Endothelial cell of umbilical vein (primary cell): ENCODE results near the gene ZSWIM5. TPM values are rescaled to one million over a fixed set of nuclear protein-coding genes. Genes with fewer than 3 reads are reported as not detected.

Experiments used
- BruUV-seq: library from RNA; stranded (reverse); fragments of 400-500 nt; replicated peaks from 2 replicates; lab custom pipeline; 2021; lab: Mats Ljungman, UMichigan
- CTCF ChIA-PET: fragments of 300-600, 350-600 bp; sonication (Branson Sonifier 250); formaldehyde crosslinking; loops from one replicate; lab custom pipeline; 2021; ENCODE audit warnings: antibody characterized with exemption, inconsistent platforms; lab: Charles Lee
- POLR2A ChIA-PET: fragments of 300-600, 350-600 bp; sonication (Branson Sonifier 250); formaldehyde crosslinking; loops from one replicate; lab custom pipeline; 2021; ENCODE audit warnings: antibody characterized with exemption, inconsistent platforms; lab: Charles Lee
- DNase-seq: peaks from one replicate; pipeline ENCODE4 v3.0.0-alpha.2; 2011; ENCODE audit warnings: low read depth, low spot score
- FAIRE-seq: peaks from 2 replicates; lab custom pipeline; 2011; peaks lifted over from hg19 to GRCh38; lab: Jason Lieb, UNC
- H2AFZ ChIP-seq: 2 replicates; pipeline ENCODE4 v1.6.0; 2012; ENCODE audit warnings: low read depth, low read length, control low read depth, inconsistent platforms
- H3K27ac ChIP-seq: 2 replicates; pipeline ENCODE4 v1.5.1; 2011; ENCODE audit warnings: low read depth, mild to moderate bottlenecking, control low read depth, low read length, moderate library complexity; ENCODE audit not compliant: insufficient read depth
- H3K27me3 ChIP-seq, 2 experiments: 2 replicates each; pipeline versions ENCODE4 v1.6.0 to v1.6.1; 2011; ENCODE audit warnings: low read length in 2 of 2, mixed read lengths in 1 of 2; ENCODE audit not compliant: control insufficient read depth in 2 of 2, insufficient read depth in 2 of 2
- H3K36me3 ChIP-seq, 2 experiments: 2 replicates in 1 of 2; 3 replicates in 1 of 2; pipeline ENCODE4 v1.5.1; 2011; ENCODE audit warnings: low read length in 2 of 2, mild to moderate bottlenecking in 1 of 2, moderate library complexity in 1 of 2; ENCODE audit not compliant: control insufficient read depth in 2 of 2, insufficient read depth in 2 of 2; ENCODE audit errors: extremely low read depth in 1 of 2
- H3K4me1 ChIP-seq: 3 replicates; pipeline ENCODE4 v1.5.1; 2011; ENCODE audit warnings: mild to moderate bottlenecking, low read length; ENCODE audit not compliant: control insufficient read depth, insufficient read depth; ENCODE audit errors: extremely low read depth
- H3K4me2 ChIP-seq: 2 replicates; pipeline ENCODE4 v1.6.1; 2011; ENCODE audit warnings: low read length, control low read depth, mixed read lengths; ENCODE audit not compliant: insufficient read depth
- H3K4me3 ChIP-seq, 3 experiments: fragments of 200-600 bp in 1 of 3; sonication (generic), shearing (Covaris generic) in 1 of 3; replicated peaks in 1 of 3; 2 replicates each; pipeline ENCODE4 v1.5.1; 2011 to 2016; ENCODE audit warnings: control low read depth in 3 of 3, low read length in 3 of 3, mild to moderate bottlenecking in 2 of 3, inconsistent platforms in 1 of 3, low read depth in 1 of 3, moderate library complexity in 1 of 3; ENCODE audit not compliant: insufficient read depth in 1 of 3
- H3K79me2 ChIP-seq: 2 replicates; pipeline ENCODE4 v1.6.0; 2012; ENCODE audit warnings: low read length, inconsistent platforms; ENCODE audit not compliant: control insufficient read depth, insufficient read depth
- H3K9ac ChIP-seq: replicated peaks from 2 replicates; pipeline ENCODE3; 2011; ENCODE audit warnings: low read length, control low read depth; ENCODE audit not compliant: insufficient read depth; ENCODE audit errors: extremely low read depth
- H3K9me1 ChIP-seq: replicated peaks from 3 replicates; pipeline ENCODE4 v1.6.0; 2011; ENCODE audit warnings: mild to moderate bottlenecking, low read length; ENCODE audit not compliant: control insufficient read depth, insufficient read depth; ENCODE audit errors: extremely low read depth
- H3K9me3 ChIP-seq: replicated peaks from 2 replicates; pipeline ENCODE4 v1.5.1; 2012; ENCODE audit warnings: low read length, inconsistent platforms; ENCODE audit not compliant: control insufficient read depth, insufficient read depth
- H4K20me1 ChIP-seq: replicated peaks from 2 replicates; pipeline ENCODE3; 2011; ENCODE audit warnings: mild to moderate bottlenecking, low read length; ENCODE audit not compliant: control insufficient read depth, insufficient read depth; ENCODE audit errors: extremely low read depth
- EZH2 ChIP-seq: IDR thresholded peaks from 2 replicates; pipeline ENCODE4 v1.6.1; 2012; ENCODE audit warnings: borderline replicate concordance, low read depth, mild to moderate bottlenecking, moderate library complexity, low read length, inconsistent platforms; ENCODE audit not compliant: severe bottlenecking
- FOS ChIP-seq: IDR thresholded peaks from 2 replicates; pipeline ENCODE4 v1.6.1; 2011; ENCODE audit warnings: mild to moderate bottlenecking, low read length, moderate library complexity, borderline replicate concordance; ENCODE audit not compliant: insufficient read depth
- GATA2 ChIP-seq: IDR thresholded peaks from 2 replicates; pipeline ENCODE4 v1.7.0; 2011; ENCODE audit warnings: low read depth, mild to moderate bottlenecking, moderate library complexity, mixed read lengths, low read length; ENCODE audit not compliant: insufficient read length, insufficient read depth
- JUN ChIP-seq: IDR thresholded peaks from 2 replicates; pipeline ENCODE4 v1.6.1; 2011; ENCODE audit warnings: borderline replicate concordance, low read depth; ENCODE audit not compliant: insufficient read length, insufficient read depth
- MYC ChIP-seq: IDR thresholded peaks from one replicate; pipeline ENCODE4 v1.6.1; 2011; ENCODE audit warnings: mild to moderate bottlenecking, low read depth, low read length
- POLR2A ChIP-seq: IDR thresholded peaks from 2 replicates; pipeline ENCODE4 v1.6.1; 2012; ENCODE audit warnings: low read depth, mild to moderate bottlenecking, control low read depth, low read length
- POLR2AphosphoS5 ChIP-seq: IDR thresholded peaks from 2 replicates; pipeline ENCODE4 v1.6.1; 2012; ENCODE audit warnings: low read depth, mild to moderate bottlenecking, control low read depth, low read length, moderate library complexity; ENCODE audit not compliant: insufficient read depth
- dilution Hi-C: fragments of 300-500 bp; cut with MboI; formaldehyde crosslinking; loops from one replicate; pipeline ENCODE4 v1.15.0; 2019; ENCODE audit warnings: low sequenced_read_pairs; ENCODE audit not compliant: extremely low pct_ligation_motif_present
- intact Hi-C: fragments of 100-400 bp; cut with micrococcal nuclease; formaldehyde crosslinking; loops from one replicate; pipeline ENCODE4 v1.10.0; 2022
- polyA plus RNA-seq, 4 experiments: library from polyadenylated mRNA; depleted of rRNA in 3 of 4; stranded (reverse) in 3 of 4; unstranded in 1 of 4; fragments of >200 nt; gene quantifications; 2 replicates each; pipeline versions ENCODE4 v1.2.1 to v1.2.3, GENCODE V29; 2011 to 2012; ENCODE audit warnings: missing spikeins in 1 of 4
- total RNA-seq: library from RNA; stranded (reverse); gene quantifications from 2 replicates; pipeline ENCODE4 v1.2.3, GENCODE V29; 2021
- TF ChIP-seq, protein P1 (sequence below): IDR thresholded peaks from 2 replicates; pipeline ENCODE4 v1.6.1; 2011; ENCODE audit not compliant: insufficient read depth, insufficient read length
- TF ChIP-seq, protein P2 (sequence below), 2 donors: IDR thresholded peaks; 1 replicate in 1 of 2; 2 replicates in 1 of 2; pipeline ENCODE4 v1.5.1; 2011; ENCODE audit warnings: low read length in 2 of 2, mild to moderate bottlenecking in 2 of 2, moderate library complexity in 2 of 2, control low read depth in 1 of 2, inconsistent platforms in 1 of 2, low read depth in 1 of 2; ENCODE audit not compliant: insufficient read depth in 1 of 2; ENCODE audit errors: extremely low read depth in 1 of 2

ZSWIM5 gene
- total and polyA plus RNA-seq, 2 donors (not counting 3 experiments of a cell fraction or from before 2014, with no cell fraction given): 1.6 to 4.3 TPM

DNA sequence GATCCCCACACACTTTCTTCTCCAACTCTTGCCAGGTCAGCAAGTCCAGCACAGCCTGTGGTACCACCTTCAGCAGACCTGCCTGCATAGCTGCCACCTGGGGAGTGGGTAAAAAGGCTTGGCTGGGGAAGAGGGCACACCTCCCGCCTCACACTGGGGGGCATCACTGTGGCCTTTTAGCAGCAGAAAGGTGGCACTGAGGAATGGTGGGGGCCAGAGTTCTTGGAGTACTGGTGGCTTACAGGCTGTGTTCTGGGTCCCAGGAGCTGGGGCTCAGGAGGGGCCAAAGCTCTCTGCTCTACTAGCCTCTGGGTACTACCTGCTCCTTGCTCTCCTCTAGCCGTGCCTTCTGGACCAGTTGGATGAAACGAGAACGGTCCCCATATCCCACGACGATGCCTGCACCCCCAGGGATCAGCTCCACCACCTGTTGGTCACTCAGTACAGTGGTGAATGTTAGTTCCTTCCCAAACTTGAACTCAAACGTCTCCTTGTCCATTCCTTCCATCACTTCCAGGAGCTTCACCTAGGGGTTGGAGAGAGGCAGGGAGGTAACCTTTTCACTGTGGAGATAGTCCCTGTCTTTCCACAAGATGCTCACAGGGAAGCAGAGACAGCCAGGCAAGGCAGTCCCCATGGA, 202.0 kb downstream of the ZSWIM5 start:
- Histone ChIP-seq H3K4me1 (peaks cover under 1% of the 10 kb centered on the region), H3K4me2 (no peak overlapping the region), H3K79me2 (peaks cover under 1% of the 10 kb centered on the region), H3K9ac (no peak overlapping the region), H3K4me3 (no peak overlapping the region), H3K9me1 (no peaks in the 10 kb centered on the region), H2AFZ (no peak overlapping the region), H4K20me1 (no peaks in the 10 kb centered on the region), H3K9me3 (no peaks in the 10 kb centered on the region), H3K27me3 (no peaks in the 10 kb centered on the region), H3K27ac (no peak overlapping the region), H3K36me3 (peaks cover 17 to 67% of the 10 kb centered on the region in 2 experiments)
- dilution Hi-C loops (no loop called here), intact Hi-C loops (no loop called here)
- no TSS peak for BruUV-seq
- FAIRE-seq (no peak), DNase-seq (no peak)
- POLR2A ChIA-PET: no interaction called here
- CTCF ChIA-PET: interaction anchor here (1.1 to 1.6 kb wide), 3 partner anchors 10 to 211 kb away, joined by 3 to 6 read pairs (median 3); no protein-coding TSS in a partner anchor
- TF ChIP-seq JUN: no peak
- TF ChIP-seq POLR2A: no peak
- no peak for TF ChIP-seq POLR2AphosphoS5
- TF ChIP-seq FOS: no peak
- no peak for TF ChIP-seq EZH2
- no peak for TF ChIP-seq GATA2
- TF ChIP-seq MYC: no peak
- TF ChIP-seq, protein P1, sequence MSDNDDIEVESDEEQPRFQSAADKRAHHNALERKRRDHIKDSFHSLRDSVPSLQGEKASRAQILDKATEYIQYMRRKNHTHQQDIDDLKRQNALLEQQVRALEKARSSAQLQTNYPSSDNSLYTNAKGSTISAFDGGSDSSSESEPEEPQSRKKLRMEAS: no peak
- TF ChIP-seq, protein P2, sequence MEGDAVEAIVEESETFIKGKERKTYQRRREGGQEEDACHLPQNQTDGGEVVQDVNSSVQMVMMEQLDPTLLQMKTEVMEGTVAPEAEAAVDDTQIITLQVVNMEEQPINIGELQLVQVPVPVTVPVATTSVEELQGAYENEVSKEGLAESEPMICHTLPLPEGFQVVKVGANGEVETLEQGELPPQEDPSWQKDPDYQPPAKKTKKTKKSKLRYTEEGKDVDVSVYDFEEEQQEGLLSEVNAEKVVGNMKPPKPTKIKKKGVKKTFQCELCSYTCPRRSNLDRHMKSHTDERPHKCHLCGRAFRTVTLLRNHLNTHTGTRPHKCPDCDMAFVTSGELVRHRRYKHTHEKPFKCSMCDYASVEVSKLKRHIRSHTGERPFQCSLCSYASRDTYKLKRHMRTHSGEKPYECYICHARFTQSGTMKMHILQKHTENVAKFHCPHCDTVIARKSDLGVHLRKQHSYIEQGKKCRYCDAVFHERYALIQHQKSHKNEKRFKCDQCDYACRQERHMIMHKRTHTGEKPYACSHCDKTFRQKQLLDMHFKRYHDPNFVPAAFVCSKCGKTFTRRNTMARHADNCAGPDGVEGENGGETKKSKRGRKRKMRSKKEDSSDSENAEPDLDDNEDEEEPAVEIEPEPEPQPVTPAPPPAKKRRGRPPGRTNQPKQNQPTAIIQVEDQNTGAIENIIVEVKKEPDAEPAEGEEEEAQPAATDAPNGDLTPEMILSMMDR (IDR thresholded peaks at IDR 0.05; ENCODE audit: extremely low read depth in 1 of 2, insufficient read depth in 1 of 2, low read depth in 1 of 2, low read length in 2 of 2): no peak
